Hepatocyte (in vitro differentiated cells): ENCODE measurements around the gene ANGPTL5.

Source experiments
- CTCF ChIP-seq: fragments of 200-600 bp; sonication (generic); IDR thresholded peaks from 2 replicates; pipeline ENCODE4 v1.5.1; 2016; ENCODE audit warnings: antibody characterized with exemption, mild to moderate bottlenecking; ENCODE audit not compliant: poor library complexity
- EZH2 ChIP-seq: fragments of 200-600 bp; sonication (generic); IDR thresholded peaks from 2 replicates; pipeline ENCODE4 v1.6.1; 2016; ENCODE audit warnings: antibody characterized with exemption, mild to moderate bottlenecking, borderline replicate concordance
- EZH2phosphoT487 ChIP-seq: fragments of 200-600 bp; sonication (generic); IDR thresholded peaks from one replicate; pipeline ENCODE4 v1.6.1; 2018; ENCODE audit warnings: antibody characterized with exemption, mild to moderate bottlenecking, low read depth, moderate library complexity; ENCODE audit not compliant: unreplicated experiment, severe bottlenecking

GRCh38 chr11:101907815-101908214, 8.5 kb downstream of the ANGPTL5 start:
- TF ChIP-seq EZH2 (no peak), CTCF (no peak), EZH2phosphoT487 (no peak)
